Caco-2 (cell line): ENCODE data around the gene GNPAT. TPM values are rescaled to one million over a fixed set of nuclear protein-coding genes. Genes with fewer than 3 reads are reported as not detected.

Source experiments
- BruUV-seq: library from RNA; stranded (reverse); fragments of 400-500 nt; replicated peaks from 2 replicates; lab custom pipeline; 2021; lab: Mats Ljungman, UMichigan
- CTCF ChIA-PET: fragments of 300-600 bp; sonication (Branson Sonifier 250); formaldehyde crosslinking; loops from one replicate; lab custom pipeline; 2022; ENCODE audit warnings: antibody characterized with exemption; lab: Charles Lee
- POLR2A ChIA-PET: fragments of 300-600 bp; sonication (Branson Sonifier 250); formaldehyde crosslinking; loops from one replicate; lab custom pipeline; 2022; ENCODE audit warnings: antibody characterized with exemption; lab: Charles Lee
- DNase-seq, 2 experiments: peaks; one replicate each; pipeline versions ENCODE4 v3.0.0 to v3.0.0-alpha.2; 2020 to 2022
- H3K27me3 ChIP-seq: replicated peaks from 2 replicates; pipeline ENCODE4 v1.6.0; 2011; ENCODE audit warnings: low read length; ENCODE audit not compliant: control insufficient read depth, insufficient read depth
- H3K36me3 ChIP-seq: 2 replicates; pipeline ENCODE4 v1.5.1; 2011; ENCODE audit warnings: low read length; ENCODE audit not compliant: control insufficient read depth, insufficient read depth
- H3K4me1 ChIP-seq: fragments of 250-450 bp; sonication (Bioruptor Pico); 2 replicates; pipeline ENCODE4 v1.5.1; 2020; ENCODE audit warnings: mild to moderate bottlenecking
- H3K4me3 ChIP-seq: 2 replicates; pipeline ENCODE4 v1.5.1; 2011; ENCODE audit warnings: low read depth, mild to moderate bottlenecking, control low read depth, low read length
- H3K9me3 ChIP-seq: fragments of 250-450 bp; sonication (Bioruptor Pico); 2 replicates; pipeline ENCODE4 v1.5.1; 2020; ENCODE audit warnings: mild to moderate bottlenecking, moderate library complexity
- H3K27ac Mint-ChIP-seq: one replicate; pipeline ENCODE4 v1.8.0; 2022; ENCODE audit warnings: mixed read lengths; ENCODE audit not compliant: unreplicated experiment
- H3K27me3 Mint-ChIP-seq: one replicate; pipeline ENCODE4 v1.8.0; 2022; ENCODE audit warnings: mixed read lengths; ENCODE audit not compliant: insufficient read depth, unreplicated experiment
- H3K36me3 Mint-ChIP-seq: one replicate; pipeline ENCODE4 v1.8.0; 2022; ENCODE audit warnings: mild to moderate bottlenecking, mixed read lengths; ENCODE audit not compliant: insufficient read depth, unreplicated experiment
- H3K4me1 Mint-ChIP-seq: one replicate; pipeline ENCODE4 v1.8.0; 2022; ENCODE audit warnings: low read depth, mixed read lengths; ENCODE audit not compliant: unreplicated experiment
- H3K4me3 Mint-ChIP-seq: one replicate; pipeline ENCODE4 v1.8.0; 2022; ENCODE audit warnings: mild to moderate bottlenecking, moderate library complexity, mixed read lengths; ENCODE audit not compliant: unreplicated experiment
- H3K9me3 Mint-ChIP-seq: one replicate; pipeline ENCODE4 v1.8.0; 2022; ENCODE audit warnings: mixed read lengths; ENCODE audit not compliant: unreplicated experiment
- intact Hi-C: fragments of 100-400 bp; cut with micrococcal nuclease; formaldehyde crosslinking; loops from one replicate; pipeline ENCODE4 v1.10.0; 2022; ENCODE audit not compliant: unreplicated experiment
- total RNA-seq: library from RNA; stranded (reverse); gene quantifications from 2 replicates; pipeline ENCODE4 v1.2.3, GENCODE V29; 2022
- TF ChIP-seq, protein P1 (sequence below), 2 experiments: fragments of 200-600 bp in 1 of 2; IDR thresholded peaks; 1 replicate in 1 of 2; 2 replicates in 1 of 2; pipeline versions ENCODE4 v1.5.1 to v1.8.0; 2011 to 2022; ENCODE audit warnings: antibody characterized with exemption in 1 of 2, control low read depth in 1 of 2, inconsistent platforms in 1 of 2, low read depth in 1 of 2, low read length in 1 of 2, mild to moderate bottlenecking in 1 of 2, moderate library complexity in 1 of 2; ENCODE audit not compliant: insufficient read depth in 1 of 2, severe bottlenecking in 1 of 2, unreplicated experiment in 1 of 2

Gene GNPAT
- total RNA-seq, 1 experiment from 2014 or later, result 64.4 TPM

DNA sequence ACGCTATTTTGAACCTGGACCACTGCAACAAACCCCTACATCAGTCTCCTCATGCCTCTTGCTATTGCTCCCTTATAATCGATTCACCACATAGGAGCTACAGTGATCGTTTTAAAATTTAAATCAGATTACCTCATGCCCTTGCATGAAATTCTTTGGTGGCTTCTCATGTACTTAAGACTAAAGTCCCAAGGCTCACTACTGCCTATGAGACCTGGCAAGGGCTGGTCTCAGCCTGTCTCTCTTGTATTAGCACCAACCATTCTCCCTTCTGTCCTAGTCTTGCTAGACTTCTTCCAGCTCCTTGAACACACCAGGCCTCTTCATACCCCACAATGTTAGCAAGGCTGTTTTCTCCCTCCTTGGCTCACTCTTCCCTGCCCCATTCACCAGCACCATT is 6.5 kb upstream of the GNPAT start:
- intact Hi-C loops, result loop anchor here (1.0 to 2.0 kb wide), 5 partner anchors 15 to 196 kb away; partner anchors contain the start of gene SPRTN
- TF ChIP-seq, protein P1, sequence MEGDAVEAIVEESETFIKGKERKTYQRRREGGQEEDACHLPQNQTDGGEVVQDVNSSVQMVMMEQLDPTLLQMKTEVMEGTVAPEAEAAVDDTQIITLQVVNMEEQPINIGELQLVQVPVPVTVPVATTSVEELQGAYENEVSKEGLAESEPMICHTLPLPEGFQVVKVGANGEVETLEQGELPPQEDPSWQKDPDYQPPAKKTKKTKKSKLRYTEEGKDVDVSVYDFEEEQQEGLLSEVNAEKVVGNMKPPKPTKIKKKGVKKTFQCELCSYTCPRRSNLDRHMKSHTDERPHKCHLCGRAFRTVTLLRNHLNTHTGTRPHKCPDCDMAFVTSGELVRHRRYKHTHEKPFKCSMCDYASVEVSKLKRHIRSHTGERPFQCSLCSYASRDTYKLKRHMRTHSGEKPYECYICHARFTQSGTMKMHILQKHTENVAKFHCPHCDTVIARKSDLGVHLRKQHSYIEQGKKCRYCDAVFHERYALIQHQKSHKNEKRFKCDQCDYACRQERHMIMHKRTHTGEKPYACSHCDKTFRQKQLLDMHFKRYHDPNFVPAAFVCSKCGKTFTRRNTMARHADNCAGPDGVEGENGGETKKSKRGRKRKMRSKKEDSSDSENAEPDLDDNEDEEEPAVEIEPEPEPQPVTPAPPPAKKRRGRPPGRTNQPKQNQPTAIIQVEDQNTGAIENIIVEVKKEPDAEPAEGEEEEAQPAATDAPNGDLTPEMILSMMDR (IDR thresholded peaks at IDR 0.05; ENCODE audit: insufficient read depth in 1 of 2, low read depth in 1 of 2, low read length in 1 of 2, severe bottlenecking in 1 of 2, unreplicated experiment in 1 of 2), result no peak
- DNase-seq, result no peak
- ChIA-PET POLR2A (interaction anchor here (1.7 kb wide), 1 partner anchor 103 kb away, joined by 14 read pairs; the partner anchor contains the start of genes EXOC8 and SPRTN), CTCF (interaction anchor here (0.6 to 2.2 kb wide), 4 partner anchors 15 to 296 kb away, joined by 3 to 9 read pairs (median 4); partner anchors contain the start of genes EXOC8 and SPRTN)
- no peaks in the 10 kb centered on the region for H3K27me3 ChIP-seq
- TSS peak; percentile 85 for BruUV-seq
- H3K4me1 ChIP-seq, result peaks cover 62% of the 10 kb centered on the region
- no peaks in the 10 kb centered on the region for H3K9me3 ChIP-seq
- Mint-ChIP-seq H3K36me3 (peaks cover 75% of the 10 kb centered on the region), H3K27ac (peak overlapping the region; percentile 96), H3K4me3 (peak overlapping the region; percentile 71), H3K27me3 (no peaks in the 10 kb centered on the region), H3K4me1 (peaks cover 52% of the 10 kb centered on the region), H3K9me3 (no peaks in the 10 kb centered on the region)
- H3K36me3 ChIP-seq, result peaks cover 3% of the 10 kb centered on the region; the same call in 1 of the 2 replicates
- no peak overlapping the region for H3K4me3 ChIP-seq

DNA sequence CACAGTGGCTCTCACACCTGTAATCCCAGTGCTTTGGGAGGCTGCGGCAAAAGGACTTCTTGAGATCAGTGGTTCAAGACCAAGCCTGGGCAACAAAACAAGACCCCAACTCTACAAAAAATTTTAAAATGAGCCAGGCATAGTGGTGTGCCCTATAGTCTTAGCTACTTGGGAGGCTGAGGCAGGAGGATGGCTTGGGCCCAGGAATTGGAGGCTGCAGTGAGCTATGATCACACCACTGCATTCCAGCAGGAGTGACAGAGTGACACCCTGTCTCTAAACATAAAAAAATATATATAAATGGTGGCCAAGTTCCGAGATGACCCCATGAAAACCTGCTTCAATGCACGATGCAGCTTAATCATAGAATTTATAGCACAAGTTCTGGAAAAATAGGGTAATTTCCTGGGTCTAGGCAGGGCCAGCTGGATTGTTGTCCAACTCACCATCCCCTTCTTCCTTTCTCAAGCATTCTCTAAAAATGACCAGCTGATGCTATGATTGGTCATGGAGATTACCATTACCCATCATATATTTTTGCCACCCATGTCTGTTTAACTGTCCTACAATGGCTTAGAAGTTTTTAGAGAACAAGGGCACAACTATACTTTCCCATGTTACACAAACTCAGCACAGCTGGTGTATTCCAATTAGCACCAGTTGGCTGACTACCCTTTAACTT is 5.3 kb upstream of the GNPAT start:
- TF ChIP-seq, protein P1 (IDR thresholded peaks at IDR 0.05; ENCODE audit: insufficient read depth in 1 of 2, low read depth in 1 of 2, low read length in 1 of 2, severe bottlenecking in 1 of 2, unreplicated experiment in 1 of 2), result no peak
- ChIA-PET CTCF (no interaction called here), POLR2A (no interaction called here)
- H3K36me3 ChIP-seq, result peaks cover 2% of the 10 kb centered on the region; the same call in 1 of the 2 replicates
- H3K27ac Mint-ChIP-seq, result peak overlapping the region; percentile 80
- DNase-seq, result no peak
- peaks cover 65% of the 10 kb centered on the region for H3K36me3 Mint-ChIP-seq
- H3K9me3 ChIP-seq, result no peaks in the 10 kb centered on the region
- peaks cover 54% of the 10 kb centered on the region for H3K4me1 Mint-ChIP-seq
- peaks cover 68% of the 10 kb centered on the region for H3K4me1 ChIP-seq
- H3K4me3 Mint-ChIP-seq, result peak overlapping the region; percentile 31
- no TSS peak for BruUV-seq
- H3K27me3 ChIP-seq, result no peaks in the 10 kb centered on the region
- no peaks in the 10 kb centered on the region for H3K27me3 Mint-ChIP-seq
- intact Hi-C loops, result loop anchor here (2.0 to 5.0 kb wide), 2 partner anchors 103 to 182 kb away; partner anchors contain the start of gene SPRTN
- no peaks in the 10 kb centered on the region for H3K9me3 Mint-ChIP-seq
- H3K4me3 ChIP-seq, result no peak overlapping the region

DNA sequence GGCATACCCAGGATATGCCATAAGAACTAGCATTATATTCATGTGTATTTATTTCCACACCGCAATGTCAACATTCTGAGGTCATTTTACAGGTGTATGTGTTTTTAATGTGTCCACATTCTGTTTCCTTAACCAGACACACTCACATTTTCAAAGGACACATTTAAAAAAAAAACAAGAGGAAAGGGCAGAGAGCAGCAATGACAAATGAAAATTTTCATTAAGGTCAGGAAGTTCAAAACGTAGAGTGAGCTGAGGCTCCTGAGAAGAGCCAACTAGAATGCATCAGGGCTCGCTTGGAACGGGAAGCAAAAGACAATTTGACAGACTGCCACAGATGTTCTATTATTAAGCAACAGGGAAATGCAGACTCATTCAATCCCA is 4.8 kb upstream of the GNPAT start:
- H3K4me1 ChIP-seq, result peaks cover 68% of the 10 kb centered on the region
- Mint-ChIP-seq H3K4me1 (peaks cover 49% of the 10 kb centered on the region), H3K4me3 (peak overlapping the region; percentile 31), H3K9me3 (no peaks in the 10 kb centered on the region), H3K36me3 (peaks cover 65% of the 10 kb centered on the region), H3K27ac (peak overlapping the region; percentile 80), H3K27me3 (no peaks in the 10 kb centered on the region)
- POLR2A ChIA-PET, result interaction anchor here (0.7 kb wide), 1 partner anchor 35 kb away, joined by 5 read pairs; no protein-coding TSS in a partner anchor
- no peaks in the 10 kb centered on the region for H3K27me3 ChIP-seq
- DNase-seq, result no peak
- H3K36me3 ChIP-seq, result no peaks in the 10 kb centered on the region; the same call in 1 of the 2 replicates
- no peaks in the 10 kb centered on the region for H3K9me3 ChIP-seq
- intact Hi-C loops, result loop anchor here (5.0 kb wide), 1 partner anchor 181 kb away; no protein-coding TSS in a partner anchor
- no TSS peak for BruUV-seq
- no peak overlapping the region for H3K4me3 ChIP-seq
- TF ChIP-seq, protein P1 (IDR thresholded peaks at IDR 0.05; ENCODE audit: insufficient read depth in 1 of 2, low read depth in 1 of 2, low read length in 1 of 2, severe bottlenecking in 1 of 2, unreplicated experiment in 1 of 2), result no peak
- CTCF ChIA-PET, result no interaction called here
